NCI-H748 treated with DMSO at 0.1 percent for 48 hours (cell line): Measurements from ENCODE around the gene GGPS1.
A peak's percentile ranks its signal among the peaks of the same experiment; 100 is the strongest.
"Not testable (repeated sequence)": the region's sequence is repeated elsewhere in the genome, so short reads cannot be mapped to it uniquely, and the experiment has no call there.

Experiments used
- DNase-seq: peaks from one replicate; lab custom pipeline; 2025; lab: John Stamatoyannopoulos, UW

The GGPS1 gene

GRCh38 chr1:235304549-235305451 lies 23.6 kb upstream of the GGPS1 start:
- DNase-seq, result peak; percentile 54

- DNase-seq, result no peak
These were observed 20.9 kb upstream of the GGPS1 start for GRCh38 chr1:235307158-235308124.

- not testable (repeated sequence) for DNase-seq
These were observed 19.2 kb upstream of the GGPS1 start for GRCh38 chr1:235309206-235309605.

DNA sequence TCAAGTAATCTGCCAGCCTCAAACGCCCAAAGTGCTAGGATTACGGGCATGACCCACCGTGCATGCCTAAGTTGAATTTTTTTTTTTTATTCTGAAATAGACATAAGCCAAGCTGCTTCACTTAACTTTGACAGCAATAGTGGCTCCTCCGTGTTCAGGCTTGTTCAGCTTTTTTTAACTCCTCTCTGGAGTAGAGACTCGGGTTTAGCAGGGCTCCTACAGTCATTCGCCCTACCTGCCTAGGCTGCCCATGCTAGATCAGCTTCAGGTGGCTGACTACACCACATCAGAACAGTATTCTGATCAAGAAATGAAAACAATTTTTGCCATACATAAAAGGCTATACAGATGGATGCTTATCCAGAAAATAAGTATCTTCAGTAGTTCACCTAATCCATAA lies 15.1 kb upstream of the GGPS1 start:
- no peak for DNase-seq

DNA sequence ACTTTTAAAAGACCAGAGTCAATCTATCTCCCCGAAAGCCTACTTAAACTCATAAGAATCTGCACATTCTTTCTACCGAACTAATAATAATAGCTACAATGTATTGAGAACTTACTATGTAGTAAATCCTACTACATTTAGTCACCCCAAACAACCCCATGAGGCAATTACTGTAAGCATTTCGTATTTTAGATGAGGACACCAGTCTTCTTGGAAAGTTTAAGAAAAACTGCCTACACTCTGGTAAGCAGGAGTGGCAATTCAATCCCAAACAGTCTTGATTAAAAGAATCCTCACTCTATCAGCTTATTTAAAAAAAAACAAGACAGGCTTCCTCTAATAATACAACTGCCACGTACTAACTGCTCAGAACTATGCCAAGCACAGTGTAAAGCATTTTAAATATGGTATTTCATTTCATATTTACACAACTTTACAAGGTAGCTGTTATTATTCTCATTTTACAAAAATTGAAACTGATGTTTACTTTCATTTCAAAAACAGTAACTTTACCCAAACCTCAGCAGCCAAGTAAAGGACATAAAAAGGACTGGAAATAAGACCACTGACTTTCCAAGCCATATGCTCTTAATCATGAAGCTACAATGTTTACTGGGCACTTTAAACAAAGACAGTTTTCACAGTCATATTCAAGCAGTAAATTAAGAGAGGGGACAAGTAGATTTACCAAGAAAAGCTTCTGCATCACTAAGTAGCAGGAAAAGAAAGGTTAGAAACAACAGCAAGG lies 14.3 kb upstream of the GGPS1 start:
- DNase-seq, result no peak

GRCh38 chr1:235315173-235315572 lies 13.2 kb upstream of the GGPS1 start:
- no peak for DNase-seq

- no peak for DNase-seq
These were observed 12.6 kb upstream of the GGPS1 start for GRCh38 chr1:235315735-235316134.

- no peak for DNase-seq
These were observed 11.2 kb upstream of the GGPS1 start for GRCh38 chr1:235317168-235317567.

DNA sequence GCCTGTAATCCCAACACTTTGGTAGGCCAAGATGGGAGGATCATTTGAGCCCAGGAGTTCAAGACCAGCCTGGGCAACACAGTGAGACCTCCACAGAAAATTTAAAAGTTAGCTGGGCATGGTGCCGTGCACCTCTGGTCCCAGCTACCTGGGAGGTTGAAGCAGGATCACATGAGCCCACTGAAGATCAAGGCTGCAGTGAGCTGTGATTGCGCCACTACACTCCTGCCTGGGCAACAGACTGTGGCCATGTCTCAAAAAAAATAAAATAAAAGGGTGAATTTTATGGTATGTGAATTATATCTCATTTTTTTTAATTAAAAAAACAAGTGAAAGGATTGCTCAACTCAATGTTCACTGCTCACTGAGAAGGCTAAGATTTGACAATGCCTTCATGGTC lies 9.1 kb upstream of the GGPS1 start:
- DNase-seq, result no peak

DNA sequence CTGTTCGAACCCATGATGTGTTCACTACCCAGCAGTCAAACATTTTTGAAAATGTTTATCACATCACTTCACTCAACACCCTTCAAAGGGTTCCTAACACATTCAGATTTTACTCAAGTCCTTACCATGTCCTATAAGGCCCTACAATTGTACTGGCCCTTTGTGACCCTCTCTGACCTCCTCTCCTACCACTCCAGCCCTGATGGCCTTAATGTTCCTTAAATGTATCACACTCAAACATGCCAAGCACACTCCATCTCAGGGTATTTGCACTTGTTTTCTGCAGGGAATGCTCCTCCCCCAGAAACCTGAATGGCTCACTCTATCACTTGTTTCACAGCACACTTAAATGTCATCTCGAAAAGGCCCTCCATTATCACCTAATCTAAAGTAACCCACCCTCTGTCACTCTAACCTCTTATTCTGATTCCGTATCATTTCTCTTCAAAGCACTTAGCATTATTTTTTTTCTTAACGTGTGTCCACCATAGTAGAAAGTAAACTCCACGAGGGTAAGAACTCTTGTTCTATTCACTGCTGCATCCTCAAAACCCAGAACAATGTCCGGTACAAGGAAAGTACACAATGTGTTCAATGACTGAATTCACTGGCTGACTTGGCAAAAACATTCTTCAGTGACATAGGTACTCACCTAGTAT lies 7.7 kb upstream of the GGPS1 start:
- DNase-seq, result no peak

- DNase-seq, result no peak
These were observed 4.1 kb upstream of the GGPS1 start for GRCh38 chr1:235324296-235324695.

- DNase-seq, result no peak
These were observed 3.2 kb upstream of the GGPS1 start for GRCh38 chr1:235325139-235325538.

- DNase-seq, result no peak
These were observed 2.5 kb upstream of the GGPS1 start for GRCh38 chr1:235325854-235326253.

DNA sequence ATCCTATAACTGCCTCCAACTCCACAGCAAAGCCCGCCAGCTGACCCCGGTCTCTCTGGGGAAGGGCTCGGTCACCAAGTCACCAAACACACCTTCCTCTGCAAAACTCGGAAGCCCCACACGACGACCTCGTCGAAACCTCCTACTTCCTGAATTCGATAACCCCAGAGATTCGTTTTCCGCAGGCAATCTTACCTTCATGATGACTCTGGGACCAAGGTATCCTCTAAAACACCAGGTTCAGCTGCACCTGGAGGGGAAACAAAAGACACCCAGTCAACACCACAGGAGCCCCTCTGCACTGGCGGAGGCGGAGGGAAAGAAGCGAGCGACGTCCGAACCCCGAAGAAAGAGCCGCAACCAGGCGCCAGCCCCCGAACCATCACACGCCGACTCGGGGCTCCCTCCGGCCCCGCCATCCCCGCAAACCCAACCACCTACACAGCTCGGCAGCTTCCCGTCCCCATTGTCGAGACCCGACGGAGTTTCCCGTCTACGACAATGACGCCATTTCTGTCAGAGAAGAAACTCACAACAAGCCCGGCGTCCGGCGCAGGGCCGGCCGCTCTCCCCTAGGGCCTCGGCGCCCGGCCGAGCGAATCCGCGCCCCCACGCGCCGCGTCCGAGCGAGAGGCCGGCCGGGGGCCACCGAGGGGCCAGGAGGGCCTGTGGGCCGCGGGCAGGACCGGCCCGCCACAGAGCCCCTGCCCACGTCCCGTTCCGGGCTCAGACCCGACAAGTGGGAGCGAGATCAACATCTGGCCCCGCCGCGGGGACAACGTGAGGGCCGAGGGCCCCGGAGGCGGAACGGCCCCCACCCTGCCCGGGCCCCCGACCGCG lies 1.4 kb upstream of the GGPS1 start:
- DNase-seq, result no peak

GRCh38 chr1:235327559-235328270 lies 655 bp upstream of the GGPS1 start, which contains the start of gene ARID4B:
Gene ARID4B (minus strand): TSS chr1:235328179. CDS start chr1:235326919, 1,260 bp downstream.
- DNase-seq, result no peak

DNA sequence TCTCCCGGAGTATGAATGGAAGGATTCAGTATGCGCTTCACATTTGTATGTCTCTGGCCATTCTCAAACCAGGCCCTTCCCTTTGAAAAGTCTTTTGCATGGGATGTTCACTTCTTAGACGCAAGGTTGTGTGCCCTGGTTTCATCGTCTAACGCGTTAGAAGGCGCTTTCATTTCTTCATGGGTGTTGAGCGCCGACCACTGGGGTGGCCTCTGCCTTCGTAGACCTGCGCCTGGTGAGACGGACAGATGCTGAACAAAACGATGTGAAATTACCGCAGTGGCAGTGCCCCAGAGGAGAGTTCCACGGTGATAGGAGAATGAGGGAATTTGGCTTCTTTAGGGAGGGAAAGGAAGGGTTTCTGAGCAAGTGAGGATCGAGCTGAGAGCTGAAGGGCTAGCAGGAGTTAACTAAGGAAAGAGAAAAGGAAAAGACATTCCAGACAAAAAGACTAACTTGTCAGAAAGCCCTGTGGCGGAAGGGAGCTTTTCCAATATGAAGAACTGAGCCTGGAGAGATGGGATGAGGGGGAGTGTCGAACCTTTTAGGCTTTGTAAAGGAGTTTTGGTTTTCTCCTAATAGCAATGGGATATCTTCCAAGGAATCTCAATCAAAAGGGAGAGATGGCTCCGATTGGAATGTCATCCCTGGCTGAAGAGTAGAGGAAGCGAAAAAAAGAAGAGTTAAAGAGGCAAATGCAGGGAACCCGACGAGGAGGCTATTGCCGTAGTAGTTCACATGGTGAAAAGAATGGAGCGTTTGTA lies 951 bp downstream of the GGPS1 start:
- DNase-seq, result no peak

- no peak for DNase-seq
These were observed 2.5 kb downstream of the GGPS1 start for GRCh38 chr1:235330918-235331285.

DNA sequence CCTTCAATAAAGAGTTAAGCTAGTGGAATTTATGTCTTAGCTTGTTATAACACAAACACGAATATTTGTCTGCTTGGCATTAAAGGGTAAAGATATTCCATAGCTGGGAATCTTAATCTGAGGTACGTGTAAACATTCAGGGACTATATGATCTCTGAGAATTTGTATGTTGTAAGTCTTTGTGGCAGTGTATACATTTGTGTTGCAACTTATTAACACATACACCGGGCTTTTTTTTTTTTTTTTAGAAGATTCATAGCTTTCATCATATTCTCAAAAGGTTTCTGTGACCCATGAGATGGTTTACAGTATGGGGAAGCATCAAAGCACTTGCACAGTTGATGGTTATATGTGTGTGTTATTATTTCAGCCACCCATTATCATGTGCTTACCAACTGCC lies 3.0 kb downstream of the GGPS1 start:
- no peak for DNase-seq

GRCh38 chr1:235336903-235337302 lies 8.5 kb downstream of the GGPS1 start:
- DNase-seq, result no peak
